LNCaP clone FGC (cell line): ENCODE data around the gene RPL10A.

Experiments
- DNase-seq: peaks from one replicate; pipeline ENCODE4 v3.0.0-alpha.2; 2011; ENCODE audit warnings: low read depth
- H3K4me3 ChIP-seq: 2 replicates; pipeline ENCODE4 v1.5.1; 2011; ENCODE audit warnings: mild to moderate bottlenecking, low read depth, low read length, control low read depth
- TF ChIP-seq, protein P1 (sequence below): IDR thresholded peaks from 2 replicates; pipeline ENCODE4 v1.5.1; 2012; ENCODE audit warnings: mild to moderate bottlenecking; ENCODE audit not compliant: control insufficient read depth, insufficient read depth; ENCODE audit errors: extremely low read depth

Gene RPL10A

DNA sequence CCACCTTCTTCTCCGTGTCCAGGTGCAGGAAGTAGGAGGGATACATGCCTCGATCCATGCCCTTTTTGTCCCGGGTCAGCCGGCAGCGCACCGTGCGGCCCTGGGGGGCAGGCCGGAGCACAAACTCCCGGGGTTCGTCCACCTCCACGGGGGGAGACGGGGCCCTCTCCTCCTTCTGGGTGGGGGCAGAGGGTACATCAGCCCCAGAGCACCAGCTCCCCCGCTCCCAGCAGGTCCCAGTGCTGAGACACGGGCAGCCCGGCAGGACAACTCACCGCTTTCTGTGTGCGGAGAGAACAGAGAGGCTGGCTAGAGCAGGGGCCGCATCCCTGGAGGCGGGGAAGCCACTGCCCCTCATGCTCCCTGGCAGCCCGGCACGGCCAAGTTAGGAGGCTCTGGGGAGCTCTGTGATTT, 37.8 kb downstream of the RPL10A start:
- no peak for DNase-seq
- H3K4me3 ChIP-seq: no peak overlapping the region
- TF ChIP-seq, protein P1, sequence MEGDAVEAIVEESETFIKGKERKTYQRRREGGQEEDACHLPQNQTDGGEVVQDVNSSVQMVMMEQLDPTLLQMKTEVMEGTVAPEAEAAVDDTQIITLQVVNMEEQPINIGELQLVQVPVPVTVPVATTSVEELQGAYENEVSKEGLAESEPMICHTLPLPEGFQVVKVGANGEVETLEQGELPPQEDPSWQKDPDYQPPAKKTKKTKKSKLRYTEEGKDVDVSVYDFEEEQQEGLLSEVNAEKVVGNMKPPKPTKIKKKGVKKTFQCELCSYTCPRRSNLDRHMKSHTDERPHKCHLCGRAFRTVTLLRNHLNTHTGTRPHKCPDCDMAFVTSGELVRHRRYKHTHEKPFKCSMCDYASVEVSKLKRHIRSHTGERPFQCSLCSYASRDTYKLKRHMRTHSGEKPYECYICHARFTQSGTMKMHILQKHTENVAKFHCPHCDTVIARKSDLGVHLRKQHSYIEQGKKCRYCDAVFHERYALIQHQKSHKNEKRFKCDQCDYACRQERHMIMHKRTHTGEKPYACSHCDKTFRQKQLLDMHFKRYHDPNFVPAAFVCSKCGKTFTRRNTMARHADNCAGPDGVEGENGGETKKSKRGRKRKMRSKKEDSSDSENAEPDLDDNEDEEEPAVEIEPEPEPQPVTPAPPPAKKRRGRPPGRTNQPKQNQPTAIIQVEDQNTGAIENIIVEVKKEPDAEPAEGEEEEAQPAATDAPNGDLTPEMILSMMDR: no peak

DNA sequence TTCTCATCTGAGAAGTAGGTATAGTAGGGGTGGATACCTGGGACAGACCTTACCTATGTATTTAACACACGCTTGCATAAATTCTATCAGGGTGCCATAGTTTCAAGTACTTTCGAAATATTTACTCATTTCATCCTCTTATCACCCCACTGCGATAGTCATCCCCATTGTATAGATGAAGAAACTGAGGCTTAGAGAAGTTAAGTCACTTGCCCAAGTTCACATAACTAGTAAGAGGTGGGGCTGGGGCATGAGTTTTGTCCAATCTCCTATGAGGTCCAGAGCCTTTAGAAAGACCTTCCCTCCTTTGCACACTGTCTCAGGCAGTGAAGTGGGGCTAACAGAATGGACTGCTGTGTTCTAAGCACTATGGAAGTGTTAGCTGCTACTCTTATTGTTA, 38.3 kb downstream of the RPL10A start:
- H3K4me3 ChIP-seq: no peak overlapping the region
- TF ChIP-seq, protein P1: no peak
- DNase-seq: no peak

DNA sequence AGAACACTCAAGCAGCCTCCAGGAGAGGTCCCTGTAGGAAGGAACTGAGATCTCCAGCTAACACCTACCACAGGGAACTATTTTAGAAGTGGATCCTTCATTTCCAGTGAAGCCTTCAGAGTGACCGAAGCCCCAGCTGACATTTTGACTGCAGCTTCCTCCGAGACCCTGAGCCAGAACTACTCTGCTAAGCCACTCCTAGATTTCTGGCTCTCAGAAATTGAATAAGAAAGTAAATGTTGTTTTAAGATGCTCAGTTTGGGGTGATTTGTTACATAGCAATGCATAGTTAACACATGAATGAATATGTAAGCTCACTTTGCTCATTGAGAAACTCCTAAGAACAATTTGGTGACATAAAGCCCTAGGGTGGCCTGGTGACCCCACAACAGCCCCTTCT, 39.0 kb downstream of the RPL10A start:
- H3K4me3 ChIP-seq: no peak overlapping the region
- TF ChIP-seq, protein P1: no peak
- DNase-seq: no peak

DNA sequence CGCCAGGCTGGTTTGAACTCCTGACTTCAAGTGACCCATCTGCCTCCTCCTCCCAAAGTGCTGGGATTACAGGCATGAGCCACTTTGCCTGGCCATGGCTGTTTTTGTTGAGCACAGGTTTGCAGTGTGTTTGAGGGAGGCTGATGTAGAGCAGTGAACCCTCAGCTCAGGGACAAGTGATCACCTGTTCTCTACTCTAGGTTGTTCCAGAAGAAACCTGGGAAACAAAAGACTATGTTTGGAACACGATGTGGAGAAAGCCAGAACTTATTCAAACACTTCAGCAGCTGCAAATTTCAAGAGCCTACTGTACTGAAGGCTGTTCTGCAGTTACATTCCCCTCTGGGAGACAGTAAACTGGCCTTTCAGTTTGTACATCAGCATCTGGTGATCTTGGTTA, 39.8 kb downstream of the RPL10A start:
- TF ChIP-seq, protein P1: no peak
- DNase-seq: no peak
- no peak overlapping the region for H3K4me3 ChIP-seq

DNA sequence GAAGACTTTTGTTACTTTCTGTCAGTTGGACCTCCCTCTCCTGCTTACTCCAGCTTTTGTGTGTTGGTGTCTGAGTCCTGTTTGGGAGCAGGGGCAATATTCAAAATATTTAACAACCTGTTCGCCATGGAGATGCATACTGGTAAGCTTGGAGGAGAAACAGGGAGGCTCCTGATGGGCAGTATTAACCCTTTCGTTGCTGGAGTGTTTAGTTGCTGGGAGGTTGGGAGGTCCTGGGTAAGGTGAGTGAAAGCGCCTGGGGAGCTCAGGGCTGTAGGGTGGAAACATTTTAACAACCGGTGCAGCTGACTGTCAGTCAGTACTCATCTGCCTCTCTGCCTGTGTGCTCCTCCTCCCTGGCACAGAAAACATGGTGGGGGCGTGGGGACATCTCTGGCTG, 40.3 kb downstream of the RPL10A start:
- TF ChIP-seq, protein P1: no peak
- DNase-seq: no peak
- no peak overlapping the region for H3K4me3 ChIP-seq

DNA sequence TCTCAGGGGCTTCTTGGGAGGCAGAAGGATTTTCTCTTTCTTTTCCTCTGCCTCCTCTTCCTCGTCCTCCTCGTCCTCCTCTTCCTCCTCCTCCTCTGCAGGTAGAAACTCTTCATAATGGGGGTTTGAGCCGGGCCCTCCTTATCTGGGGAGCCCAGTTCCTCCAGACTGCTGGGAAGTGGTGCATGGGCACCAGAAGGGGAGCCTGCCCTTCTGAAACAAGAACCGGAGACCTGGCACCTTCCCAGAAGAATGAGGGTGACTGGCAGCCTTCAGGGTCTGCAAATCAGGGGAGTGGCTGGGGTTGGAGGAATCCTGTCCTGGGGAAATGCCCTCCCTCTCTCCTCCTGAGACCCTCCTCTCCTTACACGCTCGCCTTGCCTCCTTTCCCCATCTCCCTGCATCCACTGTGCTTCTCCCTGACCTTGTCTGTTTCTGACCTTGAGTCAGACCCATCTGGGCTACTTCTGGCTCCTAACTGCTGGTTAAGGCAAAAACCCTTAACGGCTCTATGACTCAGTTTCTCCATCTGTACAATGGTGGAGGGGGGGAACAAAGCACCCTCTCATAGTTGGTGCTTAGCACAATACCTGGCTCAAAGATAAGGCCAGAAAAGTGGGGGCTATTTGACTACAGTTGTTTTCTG, 42.8 kb downstream of the RPL10A start:
- no peak overlapping the region for H3K4me3 ChIP-seq
- DNase-seq: no peak
- TF ChIP-seq, protein P1: no peak

DNA sequence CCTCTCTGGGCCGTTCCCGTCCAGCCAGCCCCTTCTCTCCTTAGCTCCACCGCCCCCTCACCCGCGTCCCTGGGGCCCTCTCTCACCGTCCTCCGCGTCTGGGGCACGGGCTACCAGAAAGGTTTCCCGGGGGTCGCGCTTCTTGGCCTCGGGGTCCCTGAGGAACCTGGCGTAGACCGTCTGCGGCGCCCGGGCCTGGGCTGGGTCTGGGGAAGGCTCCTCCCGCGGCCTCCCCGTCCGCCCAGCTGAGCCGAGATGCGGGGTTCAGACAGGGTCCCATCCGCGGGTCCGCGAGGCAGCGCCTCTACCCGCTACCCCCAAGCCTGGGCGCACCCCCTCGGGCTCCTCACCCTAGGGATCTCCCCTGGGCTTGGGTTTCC, 43.4 kb downstream of the RPL10A start:
- TF ChIP-seq, protein P1: no peak
- DNase-seq: no peak
- no peak overlapping the region for H3K4me3 ChIP-seq
